Epithelial cell of esophagus (primary cell): Measurements from ENCODE around the gene TSHZ2.
A peak's percentile ranks its signal among the peaks of the same experiment; 100 is the strongest.

Experiments used
- DNase-seq: peaks from one replicate; pipeline ENCODE4 v3.0.0; 2010; ENCODE audit warnings: low read depth
- H3K4me3 ChIP-seq: 2 replicates; pipeline ENCODE4 v1.5.1; 2011; ENCODE audit warnings: mild to moderate bottlenecking, low read length, control low read depth
- CTCF ChIP-seq: IDR thresholded peaks from 2 replicates; pipeline ENCODE4 v1.5.1; 2011; ENCODE audit warnings: low read depth, mild to moderate bottlenecking, low read length, control low read depth, inconsistent platforms; ENCODE audit not compliant: insufficient read depth; ENCODE audit errors: missing control alignments

TSHZ2 gene

GRCh38 chr20:53003420-53004154, 31.4 kb downstream of the TSHZ2 start:
- TF ChIP-seq CTCF: no peak
- DNase-seq: peak; percentile 38
- no peak overlapping the region for H3K4me3 ChIP-seq

GRCh38 chr20:53004267-53004813, 32.2 kb downstream of the TSHZ2 start:
- DNase-seq: no peak
- H3K4me3 ChIP-seq: no peak overlapping the region
- TF ChIP-seq CTCF: no peak

GRCh38 chr20:53009979-53010735, 38.0 kb downstream of the TSHZ2 start:
- no peak for TF ChIP-seq CTCF
- no peak overlapping the region for H3K4me3 ChIP-seq
- no peak for DNase-seq

GRCh38 chr20:53011640-53012039, 39.5 kb downstream of the TSHZ2 start:
- H3K4me3 ChIP-seq: no peak overlapping the region
- no peak for TF ChIP-seq CTCF

GRCh38 chr20:53013183-53013582, 41.0 kb downstream of the TSHZ2 start:
- no peak for TF ChIP-seq CTCF
- DNase-seq: no peak
- H3K4me3 ChIP-seq: no peak overlapping the region

More at GRCh38 chr20:53011640-53012039, 39.5 kb downstream of the TSHZ2 start:
- no peak for DNase-seq

GRCh38 chr20:53013847-53014246, 41.7 kb downstream of the TSHZ2 start:
- no peak for TF ChIP-seq CTCF
- no peak overlapping the region for H3K4me3 ChIP-seq
- no peak for DNase-seq
